WTC11 (cell line): ENCODE data around the gene CERS3. TPM values are rescaled to one million over a fixed set of nuclear protein-coding genes. Genes with fewer than 3 reads are reported as not detected.

Experiments used
- ATAC-seq: fragments of 200-7000 bp; cut with Tn5 transposase; 2 replicates; pipeline ENCODE4 v1.10.0; 2021; ENCODE audit warnings: mild to moderate bottlenecking, moderate library complexity
- CTCF ChIA-PET: fragments of 300-600 bp; sonication (Branson Sonifier 250); formaldehyde crosslinking; loops from one replicate; lab custom pipeline; 2021; ENCODE audit warnings: antibody characterized with exemption; lab: Charles Lee
- POLR2A ChIA-PET: fragments of 350-600 bp; sonication (Branson Sonifier 250); formaldehyde crosslinking; loops from one replicate; lab custom pipeline; 2021; ENCODE audit warnings: antibody characterized with exemption; lab: Charles Lee
- DNase-seq: peaks from one replicate; pipeline ENCODE4 v3.0.0; 2021; ENCODE audit warnings: low spot score
- H3K27ac Mint-ChIP-seq: 2 replicates; pipeline ENCODE4 v1.8.0; 2021; ENCODE audit warnings: mixed read lengths
- H3K27me3 Mint-ChIP-seq: 2 replicates; pipeline ENCODE4 v1.8.0; 2021; ENCODE audit warnings: low read depth, mild to moderate bottlenecking, moderate library complexity, mixed read lengths
- H3K36me3 Mint-ChIP-seq: 2 replicates; pipeline ENCODE4 v1.8.0; 2021; ENCODE audit warnings: mixed read lengths
- H3K4me1 Mint-ChIP-seq: 2 replicates; pipeline ENCODE4 v1.8.0; 2022; ENCODE audit warnings: mixed read lengths
- H3K4me3 Mint-ChIP-seq: 2 replicates; pipeline ENCODE4 v1.8.0; 2021; ENCODE audit warnings: mild to moderate bottlenecking, moderate library complexity, mixed read lengths
- H3K9me3 Mint-ChIP-seq: 2 replicates; pipeline ENCODE4 v1.8.0; 2021; ENCODE audit warnings: mixed read lengths
- FOXJ3 ChIP-seq: sonication (generic); formaldehyde crosslinking; IDR thresholded peaks from 2 replicates; pipeline ENCODE4 v1.9.0; 2021; ENCODE audit warnings: missing genetic modification reagents, mild to moderate bottlenecking, borderline replicate concordance
- HMGA2 ChIP-seq: fragments of 250-450 bp; sonication (Bioruptor Pico); IDR thresholded peaks from 2 replicates; pipeline ENCODE4 v1.4.0; 2021; ENCODE audit warnings: mild to moderate bottlenecking, moderate library complexity
- KAT7 ChIP-seq: sonication (generic); formaldehyde crosslinking; IDR thresholded peaks from 2 replicates; pipeline ENCODE4 v1.8.1; 2023; ENCODE audit warnings: missing genetic modification reagents, mild to moderate bottlenecking, borderline replicate concordance
- NFATC4 ChIP-seq: fragments of 250-450 bp; sonication (Bioruptor Pico); IDR thresholded peaks from 2 replicates; pipeline ENCODE4 v1.9.0; 2021; ENCODE audit warnings: mild to moderate bottlenecking
- NFYB ChIP-seq: sonication (generic); formaldehyde crosslinking; conservative IDR thresholded peaks from 2 replicates; pipeline ENCODE4 v1.8.0; 2022; ENCODE audit warnings: low read depth, missing genetic modification reagents
- SMAD3 ChIP-seq: sonication (generic); formaldehyde crosslinking; IDR thresholded peaks from 2 replicates; pipeline ENCODE4 v1.8.0; 2022; ENCODE audit warnings: missing genetic modification reagents, mild to moderate bottlenecking, borderline replicate concordance
- SOX15 ChIP-seq: fragments of 250-450 bp; sonication (Bioruptor Pico); IDR thresholded peaks from 2 replicates; pipeline ENCODE4 v1.9.0; 2021; ENCODE audit warnings: mild to moderate bottlenecking
- ZNF121 ChIP-seq: sonication (generic); formaldehyde crosslinking; IDR thresholded peaks from 2 replicates; pipeline ENCODE4 v1.8.0; 2023; ENCODE audit warnings: missing genetic modification reagents
- ZNF138 ChIP-seq: sonication (generic); formaldehyde crosslinking; conservative IDR thresholded peaks from 2 replicates; pipeline ENCODE4 v1.8.1; 2022; ENCODE audit warnings: mild to moderate bottlenecking, moderate library complexity, missing genetic modification reagents
- ZNF671 ChIP-seq: fragments of 250-450 bp; sonication (Bioruptor Pico); IDR thresholded peaks from 2 replicates; pipeline ENCODE4 v1.8.0; 2021; ENCODE audit warnings: mild to moderate bottlenecking
- total RNA-seq: library from RNA; stranded (reverse); gene quantifications from 3 replicates; pipeline ENCODE4 v1.2.3, GENCODE V29; 2021
- TF ChIP-seq, protein P1 (sequence below): sonication (generic); formaldehyde crosslinking; IDR thresholded peaks from 2 replicates; pipeline ENCODE4 v1.8.0; 2022; ENCODE audit warnings: mild to moderate bottlenecking, missing genetic modification reagents
- TF ChIP-seq, protein P2 (sequence below): fragments of 200-600 bp; IDR thresholded peaks from 2 replicates; pipeline ENCODE4 v1.8.0; 2022; ENCODE audit warnings: antibody characterized with exemption
- TF ChIP-seq, protein P3 (sequence below): sonication (generic); formaldehyde crosslinking; conservative IDR thresholded peaks from 2 replicates; pipeline ENCODE4 v1.8.1; 2022; ENCODE audit warnings: mild to moderate bottlenecking, missing genetic modification reagents
- TF ChIP-seq, protein P4 (sequence below): fragments of 250-450 bp; sonication (Bioruptor Pico); conservative IDR thresholded peaks from 2 replicates; pipeline ENCODE4 v1.9.0; 2021; ENCODE audit warnings: mild to moderate bottlenecking
- TF ChIP-seq, protein P5 (sequence below): sonication (generic); formaldehyde crosslinking; IDR thresholded peaks from 2 replicates; pipeline ENCODE4 v1.8.1; 2023; ENCODE audit warnings: mild to moderate bottlenecking, missing genetic modification reagents, moderate library complexity
- TF ChIP-seq, protein P6 (sequence below): sonication (generic); formaldehyde crosslinking; IDR thresholded peaks from 2 replicates; pipeline ENCODE4 v1.8.1; 2023; ENCODE audit warnings: mild to moderate bottlenecking, missing genetic modification reagents, borderline replicate concordance

Gene CERS3
- total RNA-seq, 1 experiment from 2014 or later: 0.74 TPM

DNA sequence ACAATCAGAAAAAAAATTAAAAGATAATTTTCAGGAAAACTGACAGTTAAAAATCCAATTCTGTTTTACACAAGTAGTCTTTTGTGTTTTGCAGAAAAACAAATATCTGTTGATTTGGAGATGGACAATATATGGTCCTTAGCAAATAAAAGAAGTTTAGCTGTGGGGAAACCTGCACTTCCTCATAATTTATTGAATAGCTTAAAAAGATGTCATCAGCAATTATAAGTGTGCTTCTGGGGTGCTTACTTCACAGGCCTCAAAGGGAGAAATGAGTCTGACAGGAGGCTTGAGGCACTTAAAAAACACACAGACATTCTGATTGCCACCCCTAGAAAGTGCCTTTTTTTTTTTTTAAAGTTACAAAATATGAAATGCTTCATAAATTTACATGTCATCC, 31.6 kb upstream of the CERS3 start:
- peaks cover 2% of the 10 kb centered on the region for H3K27me3 Mint-ChIP-seq
- ChIA-PET CTCF (no interaction called here), POLR2A (no interaction called here)
- H3K4me3 Mint-ChIP-seq: no peak overlapping the region
- H3K9me3 Mint-ChIP-seq: peaks cover 7% of the 10 kb centered on the region
- no peaks in the 10 kb centered on the region for H3K4me1 Mint-ChIP-seq
- no peak overlapping the region for H3K27ac Mint-ChIP-seq
- TF ChIP-seq, protein P1, sequence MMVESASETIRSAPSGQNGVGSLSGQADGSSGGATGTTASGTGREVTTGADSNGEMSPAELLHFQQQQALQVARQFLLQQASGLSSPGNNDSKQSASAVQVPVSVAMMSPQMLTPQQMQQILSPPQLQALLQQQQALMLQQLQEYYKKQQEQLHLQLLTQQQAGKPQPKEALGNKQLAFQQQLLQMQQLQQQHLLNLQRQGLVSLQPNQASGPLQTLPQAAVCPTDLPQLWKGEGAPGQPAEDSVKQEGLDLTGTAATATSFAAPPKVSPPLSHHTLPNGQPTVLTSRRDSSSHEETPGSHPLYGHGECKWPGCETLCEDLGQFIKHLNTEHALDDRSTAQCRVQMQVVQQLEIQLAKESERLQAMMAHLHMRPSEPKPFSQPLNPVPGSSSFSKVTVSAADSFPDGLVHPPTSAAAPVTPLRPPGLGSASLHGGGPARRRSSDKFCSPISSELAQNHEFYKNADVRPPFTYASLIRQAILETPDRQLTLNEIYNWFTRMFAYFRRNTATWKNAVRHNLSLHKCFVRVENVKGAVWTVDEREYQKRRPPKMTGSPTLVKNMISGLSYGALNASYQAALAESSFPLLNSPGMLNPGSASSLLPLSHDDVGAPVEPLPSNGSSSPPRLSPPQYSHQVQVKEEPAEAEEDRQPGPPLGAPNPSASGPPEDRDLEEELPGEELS (CRISPR knock-in tag): no peak
- no peak for TF ChIP-seq KAT7 (CRISPR knock-in tag)
- TF ChIP-seq, protein P2, sequence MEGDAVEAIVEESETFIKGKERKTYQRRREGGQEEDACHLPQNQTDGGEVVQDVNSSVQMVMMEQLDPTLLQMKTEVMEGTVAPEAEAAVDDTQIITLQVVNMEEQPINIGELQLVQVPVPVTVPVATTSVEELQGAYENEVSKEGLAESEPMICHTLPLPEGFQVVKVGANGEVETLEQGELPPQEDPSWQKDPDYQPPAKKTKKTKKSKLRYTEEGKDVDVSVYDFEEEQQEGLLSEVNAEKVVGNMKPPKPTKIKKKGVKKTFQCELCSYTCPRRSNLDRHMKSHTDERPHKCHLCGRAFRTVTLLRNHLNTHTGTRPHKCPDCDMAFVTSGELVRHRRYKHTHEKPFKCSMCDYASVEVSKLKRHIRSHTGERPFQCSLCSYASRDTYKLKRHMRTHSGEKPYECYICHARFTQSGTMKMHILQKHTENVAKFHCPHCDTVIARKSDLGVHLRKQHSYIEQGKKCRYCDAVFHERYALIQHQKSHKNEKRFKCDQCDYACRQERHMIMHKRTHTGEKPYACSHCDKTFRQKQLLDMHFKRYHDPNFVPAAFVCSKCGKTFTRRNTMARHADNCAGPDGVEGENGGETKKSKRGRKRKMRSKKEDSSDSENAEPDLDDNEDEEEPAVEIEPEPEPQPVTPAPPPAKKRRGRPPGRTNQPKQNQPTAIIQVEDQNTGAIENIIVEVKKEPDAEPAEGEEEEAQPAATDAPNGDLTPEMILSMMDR: no peak
- TF ChIP-seq, protein P3, sequence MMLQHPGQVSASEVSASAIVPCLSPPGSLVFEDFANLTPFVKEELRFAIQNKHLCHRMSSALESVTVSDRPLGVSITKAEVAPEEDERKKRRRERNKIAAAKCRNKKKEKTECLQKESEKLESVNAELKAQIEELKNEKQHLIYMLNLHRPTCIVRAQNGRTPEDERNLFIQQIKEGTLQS: no peak
- no peak for DNase-seq
- no peak for ATAC-seq
- peaks cover 10% of the 10 kb centered on the region; the same call in 1 of the 2 replicates for H3K36me3 Mint-ChIP-seq

DNA sequence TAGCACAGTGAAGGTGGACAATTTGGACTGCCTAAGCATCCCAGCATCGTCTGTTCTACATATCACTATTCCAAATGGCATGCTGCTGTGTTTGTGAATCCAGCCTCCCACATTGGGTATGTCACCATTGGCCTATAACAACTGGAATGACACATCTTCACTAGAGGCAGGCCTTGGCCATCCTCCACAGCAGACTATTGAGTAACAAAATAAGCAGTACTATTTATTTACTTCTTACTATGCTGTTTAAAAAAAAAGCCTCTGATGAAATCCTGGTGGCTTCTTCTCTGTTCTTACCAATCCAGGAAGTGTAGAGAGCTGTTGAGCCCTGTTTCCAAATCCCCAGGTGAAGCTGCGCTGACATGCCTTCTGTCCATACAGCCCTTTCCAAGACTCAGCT, 30.6 kb upstream of the CERS3 start:
- no peak overlapping the region for H3K27ac Mint-ChIP-seq
- CTCF ChIA-PET: no interaction called here

DNA sequence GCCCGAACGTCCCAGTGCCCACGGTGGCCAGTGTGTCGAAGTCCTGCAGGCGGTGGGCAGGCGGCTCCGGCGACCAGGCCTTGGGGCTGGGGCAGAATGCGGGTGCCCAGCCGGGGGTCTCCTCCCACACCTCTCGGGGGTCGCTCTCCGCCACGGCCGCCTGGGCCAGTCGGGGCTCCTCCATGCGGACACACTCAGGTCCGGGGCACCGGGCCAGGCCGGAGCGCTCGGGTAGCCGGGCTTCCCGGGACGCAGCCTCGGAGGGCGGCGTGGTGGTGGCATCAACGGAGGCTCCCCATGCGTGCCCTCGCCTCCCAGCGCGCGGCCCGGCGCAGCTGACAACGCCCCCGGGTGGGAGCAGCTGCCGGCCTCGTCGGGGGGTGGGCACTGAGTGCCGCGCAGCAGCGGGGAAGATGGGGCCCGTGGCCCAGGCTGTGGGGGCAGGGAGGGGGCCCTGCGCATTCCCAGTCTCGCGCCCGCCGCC, 30.1 kb upstream of the CERS3 start:
- CTCF ChIA-PET: no interaction called here

More for the DNA sequence above, 30.6 kb upstream of the CERS3 start:
- H3K27me3 Mint-ChIP-seq: peaks cover 2% of the 10 kb centered on the region
- DNase-seq (no peak), ATAC-seq (no peak)
- peaks cover 7% of the 10 kb centered on the region for H3K9me3 Mint-ChIP-seq
- H3K36me3 Mint-ChIP-seq: peaks cover 10% of the 10 kb centered on the region; the same call in 1 of the 2 replicates
- TF ChIP-seq KAT7 (CRISPR knock-in tag) (no peak), SOX15 (no peak), HMGA2 (CRISPR knock-in tag) (no peak), ZNF138 (CRISPR knock-in tag) (no peak), ZNF671 (CRISPR knock-in tag) (no peak)
- TF ChIP-seq, protein P4, sequence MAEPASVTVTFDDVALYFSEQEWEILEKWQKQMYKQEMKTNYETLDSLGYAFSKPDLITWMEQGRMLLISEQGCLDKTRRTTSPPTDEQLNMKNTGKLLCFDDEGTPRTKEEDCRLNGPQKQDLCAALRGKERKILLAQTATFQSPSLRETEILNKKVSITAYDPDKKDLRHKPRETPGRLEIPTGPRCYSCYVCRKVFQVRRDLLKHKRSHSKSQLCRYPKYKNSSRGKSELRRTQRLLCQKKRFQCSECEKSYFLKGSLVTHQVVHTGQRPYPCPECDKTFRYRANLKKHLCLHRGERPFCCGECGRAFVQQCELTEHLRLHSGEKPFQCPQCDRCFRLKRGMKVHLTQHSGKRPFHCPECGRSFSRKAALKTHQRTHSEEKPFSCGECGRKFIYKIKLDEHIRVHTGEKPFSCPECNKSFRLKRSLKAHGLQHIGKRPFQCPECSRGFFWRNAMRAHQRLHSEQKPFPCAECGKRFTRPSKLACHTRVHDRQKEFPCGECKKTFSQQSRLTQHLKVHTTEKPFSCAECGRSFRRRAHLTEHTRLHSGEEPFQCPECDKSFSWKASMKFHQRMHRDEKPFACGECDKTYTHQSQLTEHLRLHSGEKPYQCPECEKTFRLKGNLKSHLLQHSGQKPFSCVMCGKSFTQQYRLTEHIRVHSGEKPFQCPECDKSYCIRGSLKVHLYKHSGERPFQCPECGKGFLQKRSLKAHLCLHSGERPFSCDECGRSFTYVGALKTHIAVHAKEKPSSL: no peak
- TF ChIP-seq, protein P1 (CRISPR knock-in tag): no peak
- H3K4me3 Mint-ChIP-seq: no peak overlapping the region
- H3K4me1 Mint-ChIP-seq: no peaks in the 10 kb centered on the region
- POLR2A ChIA-PET: no interaction called here

More for the DNA sequence above, 30.1 kb upstream of the CERS3 start:
- Mint-ChIP-seq H3K9me3 (peaks cover 10% of the 10 kb centered on the region), H3K27ac (no peak overlapping the region), H3K36me3 (peaks cover 13% of the 10 kb centered on the region), H3K4me1 (no peaks in the 10 kb centered on the region), H3K27me3 (peaks cover 5% of the 10 kb centered on the region), H3K4me3 (no peak overlapping the region)
- no peak for ATAC-seq
- POLR2A ChIA-PET: no interaction called here
- TF ChIP-seq FOXJ3 (CRISPR knock-in tag): no peak
- no peak for TF ChIP-seq ZNF121
- TF ChIP-seq NFYB (CRISPR knock-in tag): no peak
- TF ChIP-seq, protein P5, sequence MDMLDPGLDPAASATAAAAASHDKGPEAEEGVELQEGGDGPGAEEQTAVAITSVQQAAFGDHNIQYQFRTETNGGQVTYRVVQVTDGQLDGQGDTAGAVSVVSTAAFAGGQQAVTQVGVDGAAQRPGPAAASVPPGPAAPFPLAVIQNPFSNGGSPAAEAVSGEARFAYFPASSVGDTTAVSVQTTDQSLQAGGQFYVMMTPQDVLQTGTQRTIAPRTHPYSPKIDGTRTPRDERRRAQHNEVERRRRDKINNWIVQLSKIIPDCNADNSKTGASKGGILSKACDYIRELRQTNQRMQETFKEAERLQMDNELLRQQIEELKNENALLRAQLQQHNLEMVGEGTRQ (CRISPR knock-in tag): no peak
- no peak for TF ChIP-seq NFATC4 (CRISPR knock-in tag)
- TF ChIP-seq SMAD3 (CRISPR knock-in tag): no peak
- TF ChIP-seq, protein P6, sequence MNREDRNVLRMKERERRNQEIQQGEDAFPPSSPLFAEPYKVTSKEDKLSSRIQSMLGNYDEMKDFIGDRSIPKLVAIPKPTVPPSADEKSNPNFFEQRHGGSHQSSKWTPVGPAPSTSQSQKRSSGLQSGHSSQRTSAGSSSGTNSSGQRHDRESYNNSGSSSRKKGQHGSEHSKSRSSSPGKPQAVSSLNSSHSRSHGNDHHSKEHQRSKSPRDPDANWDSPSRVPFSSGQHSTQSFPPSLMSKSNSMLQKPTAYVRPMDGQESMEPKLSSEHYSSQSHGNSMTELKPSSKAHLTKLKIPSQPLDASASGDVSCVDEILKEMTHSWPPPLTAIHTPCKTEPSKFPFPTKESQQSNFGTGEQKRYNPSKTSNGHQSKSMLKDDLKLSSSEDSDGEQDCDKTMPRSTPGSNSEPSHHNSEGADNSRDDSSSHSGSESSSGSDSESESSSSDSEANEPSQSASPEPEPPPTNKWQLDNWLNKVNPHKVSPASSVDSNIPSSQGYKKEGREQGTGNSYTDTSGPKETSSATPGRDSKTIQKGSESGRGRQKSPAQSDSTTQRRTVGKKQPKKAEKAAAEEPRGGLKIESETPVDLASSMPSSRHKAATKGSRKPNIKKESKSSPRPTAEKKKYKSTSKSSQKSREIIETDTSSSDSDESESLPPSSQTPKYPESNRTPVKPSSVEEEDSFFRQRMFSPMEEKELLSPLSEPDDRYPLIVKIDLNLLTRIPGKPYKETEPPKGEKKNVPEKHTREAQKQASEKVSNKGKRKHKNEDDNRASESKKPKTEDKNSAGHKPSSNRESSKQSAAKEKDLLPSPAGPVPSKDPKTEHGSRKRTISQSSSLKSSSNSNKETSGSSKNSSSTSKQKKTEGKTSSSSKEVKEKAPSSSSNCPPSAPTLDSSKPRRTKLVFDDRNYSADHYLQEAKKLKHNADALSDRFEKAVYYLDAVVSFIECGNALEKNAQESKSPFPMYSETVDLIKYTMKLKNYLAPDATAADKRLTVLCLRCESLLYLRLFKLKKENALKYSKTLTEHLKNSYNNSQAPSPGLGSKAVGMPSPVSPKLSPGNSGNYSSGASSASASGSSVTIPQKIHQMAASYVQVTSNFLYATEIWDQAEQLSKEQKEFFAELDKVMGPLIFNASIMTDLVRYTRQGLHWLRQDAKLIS (CRISPR knock-in tag): no peak
- DNase-seq: no peak
